Measurements from ENCODE around the gene ZBP1.

Gene ZBP1

GRCh38 chr20:57596358-57596757, 23.9 kb downstream of the ZBP1 start:
- DNase-seq: no peak

GRCh38 chr20:57595041-57596030, 24.9 kb downstream of the ZBP1 start:
- DNase-seq: no peak

GRCh38 chr20:57594092-57594951, 25.9 kb downstream of the ZBP1 start:
- DNase-seq: no peak

- no peak for DNase-seq
Observed at GRCh38 chr20:57593134-57593886, 26.9 kb downstream of the ZBP1 start.

- no peak for DNase-seq
Observed at GRCh38 chr20:57592263-57593092, 27.7 kb downstream of the ZBP1 start.

- no peak for DNase-seq
Observed at GRCh38 chr20:57591289-57592229, 28.7 kb downstream of the ZBP1 start.

- no peak for DNase-seq
Observed at GRCh38 chr20:57590485-57591288, 29.5 kb downstream of the ZBP1 start.

- DNase-seq: no peak
Observed at GRCh38 chr20:57589728-57590484, 30.3 kb downstream of the ZBP1 start.

GRCh38 chr20:57589123-57589727, 31.0 kb downstream of the ZBP1 start:
- no peak for DNase-seq

- no peak for DNase-seq
Observed at GRCh38 chr20:57588596-57588995, 31.6 kb downstream of the ZBP1 start.

GRCh38 chr20:57587989-57588377, 32.2 kb downstream of the ZBP1 start:
- DNase-seq: no peak

GRCh38 chr20:57587278-57587988, 32.8 kb downstream of the ZBP1 start:
- DNase-seq: no peak

GRCh38 chr20:57586943-57587277, 33.3 kb downstream of the ZBP1 start:
- DNase-seq: no peak

- no peak for DNase-seq
Observed at GRCh38 chr20:57586370-57586793, 33.8 kb downstream of the ZBP1 start.

- no peak for DNase-seq
Observed at GRCh38 chr20:57585466-57586213, 34.6 kb downstream of the ZBP1 start.

- no peak for DNase-seq
Observed at GRCh38 chr20:57584768-57585461, 35.3 kb downstream of the ZBP1 start.
